Hepatocyte (in vitro differentiated cells): Measurements from ENCODE around the gene IL13.

ENCODE experiments used
- EZH2 ChIP-seq: fragments of 200-600 bp; sonication (generic); IDR thresholded peaks from 2 replicates; pipeline ENCODE4 v1.6.1; 2016; ENCODE audit warnings: antibody characterized with exemption, mild to moderate bottlenecking, borderline replicate concordance
- TF ChIP-seq, protein P1 (sequence below): fragments of 200-600 bp; sonication (generic); IDR thresholded peaks from 2 replicates; pipeline ENCODE4 v1.5.1; 2016; ENCODE audit warnings: antibody characterized with exemption, mild to moderate bottlenecking; ENCODE audit not compliant: poor library complexity

DNA sequence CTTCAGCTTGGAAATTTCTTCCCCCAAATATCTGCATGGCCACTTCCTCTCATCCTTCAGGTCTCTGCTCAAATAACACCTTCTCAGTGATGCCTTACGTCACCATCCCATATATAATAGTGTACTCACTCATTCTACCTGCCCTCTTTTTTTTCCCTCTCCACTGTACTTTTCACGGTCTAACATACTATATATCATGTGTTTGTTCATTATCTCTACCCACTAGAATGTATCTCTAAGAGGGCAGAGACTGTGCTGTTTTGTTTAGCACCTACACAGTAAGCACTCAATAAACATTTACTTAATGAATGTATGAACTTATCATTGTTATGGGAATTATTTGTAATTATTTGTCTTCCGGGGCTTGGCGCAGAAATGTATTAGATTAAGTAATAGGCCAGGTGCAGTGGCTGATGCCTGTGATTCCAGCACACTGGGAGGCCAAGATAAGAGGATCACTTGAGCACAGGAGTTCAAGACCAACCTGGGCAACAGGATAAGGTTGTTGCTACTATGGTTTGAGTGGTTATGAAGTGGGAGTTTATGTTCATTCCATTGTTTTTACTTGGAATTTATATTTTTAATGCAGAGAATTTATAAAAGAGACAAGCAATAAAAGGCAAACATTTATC lies 6.0 kb upstream of the IL13 start:
- TF ChIP-seq, protein P1, sequence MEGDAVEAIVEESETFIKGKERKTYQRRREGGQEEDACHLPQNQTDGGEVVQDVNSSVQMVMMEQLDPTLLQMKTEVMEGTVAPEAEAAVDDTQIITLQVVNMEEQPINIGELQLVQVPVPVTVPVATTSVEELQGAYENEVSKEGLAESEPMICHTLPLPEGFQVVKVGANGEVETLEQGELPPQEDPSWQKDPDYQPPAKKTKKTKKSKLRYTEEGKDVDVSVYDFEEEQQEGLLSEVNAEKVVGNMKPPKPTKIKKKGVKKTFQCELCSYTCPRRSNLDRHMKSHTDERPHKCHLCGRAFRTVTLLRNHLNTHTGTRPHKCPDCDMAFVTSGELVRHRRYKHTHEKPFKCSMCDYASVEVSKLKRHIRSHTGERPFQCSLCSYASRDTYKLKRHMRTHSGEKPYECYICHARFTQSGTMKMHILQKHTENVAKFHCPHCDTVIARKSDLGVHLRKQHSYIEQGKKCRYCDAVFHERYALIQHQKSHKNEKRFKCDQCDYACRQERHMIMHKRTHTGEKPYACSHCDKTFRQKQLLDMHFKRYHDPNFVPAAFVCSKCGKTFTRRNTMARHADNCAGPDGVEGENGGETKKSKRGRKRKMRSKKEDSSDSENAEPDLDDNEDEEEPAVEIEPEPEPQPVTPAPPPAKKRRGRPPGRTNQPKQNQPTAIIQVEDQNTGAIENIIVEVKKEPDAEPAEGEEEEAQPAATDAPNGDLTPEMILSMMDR, result no peak
- TF ChIP-seq EZH2, result no peak
